Trophoblast cell (in vitro differentiated cells and primary cell): ENCODE data around the gene EMP2.

Experiments
- DNase-seq, 2 donors: peaks; one replicate each; pipeline ENCODE4 v3.0.0-alpha.2; 2016
- H2AFZ ChIP-seq: 2 replicates; pipeline ENCODE4 v1.6.1; 2013; ENCODE audit warnings: low read length, moderate library complexity, mild to moderate bottlenecking; ENCODE audit not compliant: insufficient read depth, poor library complexity
- H2AK5ac ChIP-seq: 2 replicates; pipeline ENCODE4 v1.6.1; 2013; ENCODE audit warnings: mild to moderate bottlenecking, low read length
- H2BK120ac ChIP-seq: 2 replicates; pipeline ENCODE4 v1.6.1; 2013; ENCODE audit warnings: low read length, mild to moderate bottlenecking, moderate library complexity; ENCODE audit not compliant: insufficient read depth, poor library complexity
- H2BK12ac ChIP-seq: 2 replicates; pipeline ENCODE4 v1.6.1; 2013; ENCODE audit warnings: mild to moderate bottlenecking, low read length, moderate library complexity
- H2BK5ac ChIP-seq: 2 replicates; pipeline ENCODE4 v1.6.1; 2013; ENCODE audit warnings: low read length, low read depth, moderate library complexity, mild to moderate bottlenecking; ENCODE audit not compliant: poor library complexity
- H3K14ac ChIP-seq: 2 replicates; pipeline ENCODE4 v1.6.1; 2013; ENCODE audit warnings: mild to moderate bottlenecking, low read length
- H3K18ac ChIP-seq: 2 replicates; pipeline ENCODE4 v1.6.1; 2013; ENCODE audit warnings: mild to moderate bottlenecking, low read length
- H3K23ac ChIP-seq: 2 replicates; pipeline ENCODE4 v1.6.1; 2013; ENCODE audit warnings: low read length
- H3K27ac ChIP-seq: 2 replicates; pipeline ENCODE4 v1.5.1; 2013; ENCODE audit warnings: low read depth, mild to moderate bottlenecking, inconsistent platforms, low read length, moderate library complexity
- H3K27me3 ChIP-seq: 2 replicates; pipeline ENCODE4 v1.6.1; 2013; ENCODE audit warnings: inconsistent platforms, mild to moderate bottlenecking, low read length, moderate library complexity; ENCODE audit not compliant: insufficient read depth
- H3K36me3 ChIP-seq, 2 experiments: 1 replicate in 1 of 2; 2 replicates in 1 of 2; pipeline ENCODE4 v1.6.1; 2013; ENCODE audit warnings: low read length in 2 of 2, mild to moderate bottlenecking in 2 of 2, moderate library complexity in 1 of 2; ENCODE audit not compliant: insufficient read depth in 2 of 2, control insufficient read depth in 1 of 2
- H3K4ac ChIP-seq: 2 replicates; pipeline ENCODE4 v1.6.1; 2013; ENCODE audit warnings: low read depth, mild to moderate bottlenecking, low read length, moderate library complexity
- H3K4me1 ChIP-seq, 2 experiments: 1 replicate in 1 of 2; 2 replicates in 1 of 2; pipeline ENCODE4 v1.6.1; 2013; ENCODE audit warnings: low read length in 2 of 2, mild to moderate bottlenecking in 2 of 2, moderate library complexity in 1 of 2; ENCODE audit not compliant: insufficient read depth in 2 of 2, control insufficient read depth in 1 of 2
- H3K4me2 ChIP-seq: 2 replicates; pipeline ENCODE4 v1.6.1; 2013; ENCODE audit warnings: inconsistent platforms, mild to moderate bottlenecking, low read length, moderate library complexity
- H3K4me3 ChIP-seq: 2 replicates; pipeline ENCODE4 v1.5.1; 2013; ENCODE audit warnings: mild to moderate bottlenecking, low read depth, low read length, inconsistent platforms
- H3K79me1 ChIP-seq: one replicate; pipeline ENCODE4 v1.6.1; 2013; ENCODE audit warnings: low read length
- H3K79me2 ChIP-seq: 2 replicates; pipeline ENCODE4 v1.6.1; 2013; ENCODE audit warnings: low read length, mild to moderate bottlenecking; ENCODE audit not compliant: control insufficient read depth, insufficient read depth, poor library complexity
- H3K9ac ChIP-seq: 2 replicates; pipeline ENCODE4 v1.6.1; 2013; ENCODE audit warnings: mild to moderate bottlenecking, low read length
- H3K9me3 ChIP-seq: 2 replicates; pipeline ENCODE4 v1.6.1; 2013; ENCODE audit warnings: low read depth, mild to moderate bottlenecking, control low read depth, inconsistent platforms, low read length; ENCODE audit not compliant: insufficient read depth
- H4K12ac ChIP-seq: 2 replicates; pipeline ENCODE4 v1.6.1; 2013; ENCODE audit warnings: low read depth, mild to moderate bottlenecking, low read length, moderate library complexity
- H4K8ac ChIP-seq: 2 replicates; pipeline ENCODE4 v1.6.1; 2013; ENCODE audit warnings: low read depth, mild to moderate bottlenecking, low read length, moderate library complexity
- H4K91ac ChIP-seq: one replicate; pipeline ENCODE4 v1.6.1; 2013; ENCODE audit warnings: low read depth, mild to moderate bottlenecking, low read length, moderate library complexity
- WGBS: extraction: QIAGEN DNeasy Blood & Tissue Kit; methylation state at CpG from one replicate; pipeline ENCODE4 v1.1.7; 2013; ENCODE audit warnings: missing lambda C conversion rate; ENCODE audit not compliant: insufficient read length, insufficient coverage; ENCODE audit errors: extremely low coverage; 5-methylcytosine and 5-hydroxymethylcytosine counted together

The EMP2 gene

DNA sequence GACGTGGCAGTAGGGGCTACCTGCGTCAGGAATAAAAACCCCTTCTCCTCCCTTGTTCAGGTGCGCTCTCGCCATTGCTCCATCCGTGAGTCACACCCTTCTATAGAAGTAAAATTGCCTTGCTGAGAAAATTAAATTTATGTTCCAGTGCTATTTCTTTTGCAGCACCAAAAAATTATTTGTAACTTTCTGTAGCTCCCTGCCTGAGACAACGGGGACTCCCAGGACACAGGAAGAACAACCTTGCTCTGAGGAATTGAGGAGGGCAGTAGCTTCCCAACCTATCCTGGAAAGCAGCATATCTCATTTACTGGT, 85.4 kb downstream of the EMP2 start:
- H3K18ac ChIP-seq: no peak overlapping the region
- no peak overlapping the region for H4K8ac ChIP-seq
- no peak overlapping the region for H3K9ac ChIP-seq
- no peaks in the 10 kb centered on the region for H3K79me1 ChIP-seq
- no peak overlapping the region for H3K23ac ChIP-seq
- no peaks in the 10 kb centered on the region for H3K4me1 ChIP-seq
- no peak overlapping the region for H2BK12ac ChIP-seq
- H3K36me3 ChIP-seq: no peaks in the 10 kb centered on the region
- no peak overlapping the region for H3K4ac ChIP-seq
- no peak overlapping the region for H2BK120ac ChIP-seq
- no peak overlapping the region for H2AFZ ChIP-seq
- no peak overlapping the region for H2BK5ac ChIP-seq
- DNase-seq: no peak
- no peaks in the 10 kb centered on the region for H3K79me2 ChIP-seq
- no peak overlapping the region for H3K14ac ChIP-seq
- no peak overlapping the region for H3K27ac ChIP-seq
- no CpG with 5 or more reads among the region's 6 CpGs for WGBS
- no peaks in the 10 kb centered on the region for H3K27me3 ChIP-seq
- peaks cover 2% of the 10 kb centered on the region for H3K9me3 ChIP-seq
- no peak overlapping the region for H3K4me2 ChIP-seq
- H4K91ac ChIP-seq: no peak overlapping the region
- H2AK5ac ChIP-seq: no peak overlapping the region
- H3K4me3 ChIP-seq: no peak overlapping the region
- no peak overlapping the region for H4K12ac ChIP-seq

DNA sequence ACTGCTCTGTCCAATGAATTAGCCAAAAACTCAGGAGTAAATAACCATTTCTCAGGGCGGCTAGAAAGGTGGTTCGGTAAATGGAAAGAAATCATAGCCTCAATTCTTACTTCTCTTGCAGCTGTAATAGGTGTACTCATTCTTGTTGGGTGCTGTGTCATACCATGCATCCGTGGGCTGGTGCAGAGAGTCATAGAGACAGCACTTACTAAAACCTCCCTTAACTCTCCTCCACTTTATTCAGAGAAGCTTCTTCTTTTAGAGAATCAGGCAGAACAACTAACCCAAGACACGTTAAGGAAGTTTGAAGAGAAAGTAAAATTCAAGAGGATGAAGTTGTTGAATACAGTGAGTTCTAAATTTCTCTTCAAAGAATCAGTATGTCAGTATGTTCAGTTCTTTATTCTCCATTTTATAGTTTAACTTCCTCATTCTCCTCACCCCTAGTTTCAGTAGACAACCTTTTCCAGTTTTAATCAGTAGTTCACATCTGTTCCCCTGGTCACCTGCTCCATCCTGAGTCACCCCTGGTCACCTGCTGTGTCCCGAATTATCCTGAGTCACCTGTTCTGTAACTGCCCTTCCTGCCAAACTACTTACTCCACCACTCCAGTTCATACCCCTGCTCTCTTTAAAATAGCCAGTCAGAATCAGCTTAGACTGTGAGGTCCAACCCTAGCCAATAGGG, 85.9 kb downstream of the EMP2 start:
- Histone ChIP-seq H3K79me1 (no peaks in the 10 kb centered on the region), H2AK5ac (no peak overlapping the region), H3K79me2 (no peaks in the 10 kb centered on the region), H3K14ac (no peak overlapping the region), H4K91ac (no peak overlapping the region), H3K4me1 (no peaks in the 10 kb centered on the region), H3K27ac (no peak overlapping the region), H3K9ac (no peak overlapping the region), H3K18ac (no peak overlapping the region), H2AFZ (no peak overlapping the region), H3K36me3 (no peaks in the 10 kb centered on the region), H2BK5ac (no peak overlapping the region), H4K8ac (no peak overlapping the region), H3K27me3 (no peaks in the 10 kb centered on the region), H3K23ac (no peak overlapping the region), H2BK12ac (no peak overlapping the region), H3K4me3 (no peak overlapping the region), H3K4ac (no peak overlapping the region), H3K9me3 (peaks cover 2% of the 10 kb centered on the region), H3K4me2 (no peak overlapping the region), H4K12ac (no peak overlapping the region), H2BK120ac (no peak overlapping the region)
- DNase-seq: peak in 1 of 2 donors; percentile 20
- WGBS: no CpG with 5 or more reads among the region's 5 CpGs

DNA sequence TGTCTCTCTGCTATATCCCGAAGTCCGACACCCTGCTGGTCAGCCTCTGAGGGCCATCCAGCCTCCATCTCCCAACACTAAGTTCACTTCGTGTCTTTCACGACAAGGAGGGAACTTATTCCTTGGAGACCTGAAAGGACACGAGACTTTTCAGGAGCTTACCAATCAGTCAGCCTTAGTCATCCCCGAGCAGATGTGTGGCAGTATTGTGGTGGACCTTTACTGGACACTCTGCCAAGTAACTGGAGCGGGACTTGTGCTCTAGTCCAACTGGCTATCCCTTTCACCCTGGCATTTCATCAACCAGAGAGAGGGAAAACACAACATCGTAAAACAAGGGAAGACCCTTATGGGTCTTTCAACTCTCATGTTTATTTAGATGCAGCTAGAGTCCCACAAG, 87.1 kb downstream of the EMP2 start:
- H3K4me3 ChIP-seq: no peak overlapping the region
- H3K4me1 ChIP-seq: no peaks in the 10 kb centered on the region
- H3K36me3 ChIP-seq: no peaks in the 10 kb centered on the region
- peaks cover 2% of the 10 kb centered on the region for H3K9me3 ChIP-seq
- DNase-seq: no peak
- H3K14ac ChIP-seq: no peak overlapping the region
- no peaks in the 10 kb centered on the region for H3K79me1 ChIP-seq
- H3K23ac ChIP-seq: no peak overlapping the region
- no peak overlapping the region for H2BK5ac ChIP-seq
- no peaks in the 10 kb centered on the region for H3K79me2 ChIP-seq
- no peak overlapping the region for H4K91ac ChIP-seq
- H3K27me3 ChIP-seq: no peaks in the 10 kb centered on the region
- no CpG with 5 or more reads among the region's 8 CpGs for whole genome bisulfite sequencing
- no peak overlapping the region for H3K27ac ChIP-seq
- H2BK120ac ChIP-seq: no peak overlapping the region
- no peak overlapping the region for H4K8ac ChIP-seq
- no peak overlapping the region for H3K4ac ChIP-seq
- H3K9ac ChIP-seq: no peak overlapping the region
- no peak overlapping the region for H2BK12ac ChIP-seq
- no peak overlapping the region for H3K4me2 ChIP-seq
- H3K18ac ChIP-seq: no peak overlapping the region
- H4K12ac ChIP-seq: no peak overlapping the region
- no peak overlapping the region for H2AFZ ChIP-seq
- no peak overlapping the region for H2AK5ac ChIP-seq

DNA sequence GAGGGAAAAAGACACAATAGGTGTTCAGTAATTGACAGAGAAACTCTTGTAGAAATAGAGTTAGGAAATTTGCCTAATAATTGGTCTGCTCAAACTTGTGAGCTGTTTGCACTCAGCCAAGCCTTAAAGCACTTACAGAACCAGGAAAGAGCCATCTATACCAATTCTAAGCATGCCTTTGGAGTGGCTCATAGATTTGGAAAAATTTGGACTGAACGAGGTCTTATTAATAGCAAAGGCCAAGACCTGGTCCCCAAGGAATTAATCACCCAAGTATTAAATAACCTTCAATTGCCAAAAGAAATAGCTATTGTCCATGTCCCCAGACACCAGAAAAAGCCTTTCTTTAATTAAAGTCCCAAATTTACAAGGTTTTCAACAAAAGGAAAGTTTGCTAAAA, 90.3 kb downstream of the EMP2 start:
- no peak overlapping the region for H3K18ac ChIP-seq
- no peak overlapping the region for H3K14ac ChIP-seq
- no peak overlapping the region for H2BK12ac ChIP-seq
- H3K27me3 ChIP-seq: no peaks in the 10 kb centered on the region
- H3K9me3 ChIP-seq: peaks cover 14% of the 10 kb centered on the region
- H3K4me3 ChIP-seq: no peak overlapping the region
- H3K27ac ChIP-seq: no peak overlapping the region
- no peaks in the 10 kb centered on the region for H3K79me2 ChIP-seq
- H4K8ac ChIP-seq: no peak overlapping the region
- no peak overlapping the region for H3K9ac ChIP-seq
- no peak overlapping the region for H2AFZ ChIP-seq
- H3K36me3 ChIP-seq: peaks cover 0 to 2% of the 10 kb centered on the region in 2 experiments
- no peak overlapping the region for H4K91ac ChIP-seq
- no CpG with 5 or more reads among the region's 1 CpG for WGBS
- H3K4me2 ChIP-seq: no peak overlapping the region
- no peak overlapping the region for H2BK120ac ChIP-seq
- no peak overlapping the region for H4K12ac ChIP-seq
- H3K23ac ChIP-seq: no peak overlapping the region
- H3K4me1 ChIP-seq: no peaks in the 10 kb centered on the region
- H2AK5ac ChIP-seq: no peak overlapping the region
- no peak overlapping the region for H3K4ac ChIP-seq
- peak in 1 of 2 donors; percentile 42 for DNase-seq
- H2BK5ac ChIP-seq: no peak overlapping the region
- H3K79me1 ChIP-seq: no peaks in the 10 kb centered on the region
